AG10803 (cell line): ENCODE data around the gene WDR91.

Source experiments
- DNase-seq: peaks from one replicate; pipeline ENCODE4 v3.0.0; 2010; ENCODE audit warnings: low read depth
- H3K4me3 ChIP-seq: 2 replicates; pipeline ENCODE4 v1.5.1; 2011; ENCODE audit warnings: mild to moderate bottlenecking, low read length, control low read depth
- TF ChIP-seq, protein P1 (sequence below): conservative IDR thresholded peaks from 2 replicates; pipeline ENCODE4 v1.5.1; 2011; ENCODE audit warnings: mild to moderate bottlenecking, low read length, control low read depth, inconsistent platforms

Gene WDR91

DNA sequence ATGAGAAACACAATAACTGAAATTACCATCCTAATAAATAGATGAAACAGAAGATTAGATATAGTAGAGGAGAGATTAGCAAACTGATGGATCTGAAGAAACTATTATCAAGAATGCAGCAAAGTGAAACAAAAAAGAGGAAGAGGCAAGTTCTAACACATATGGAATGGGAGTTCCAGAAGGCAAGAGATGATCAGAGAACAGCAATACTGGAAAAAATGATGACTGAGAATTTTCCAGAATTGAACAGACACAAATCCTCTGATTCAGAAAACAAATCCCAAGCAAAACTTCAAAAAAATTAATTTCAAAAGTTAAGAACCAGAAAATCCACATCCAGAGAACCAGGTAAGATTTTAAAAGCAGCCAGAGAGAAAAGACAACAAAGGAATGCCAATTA, 20.6 kb downstream of the WDR91 start:
- TF ChIP-seq, protein P1, sequence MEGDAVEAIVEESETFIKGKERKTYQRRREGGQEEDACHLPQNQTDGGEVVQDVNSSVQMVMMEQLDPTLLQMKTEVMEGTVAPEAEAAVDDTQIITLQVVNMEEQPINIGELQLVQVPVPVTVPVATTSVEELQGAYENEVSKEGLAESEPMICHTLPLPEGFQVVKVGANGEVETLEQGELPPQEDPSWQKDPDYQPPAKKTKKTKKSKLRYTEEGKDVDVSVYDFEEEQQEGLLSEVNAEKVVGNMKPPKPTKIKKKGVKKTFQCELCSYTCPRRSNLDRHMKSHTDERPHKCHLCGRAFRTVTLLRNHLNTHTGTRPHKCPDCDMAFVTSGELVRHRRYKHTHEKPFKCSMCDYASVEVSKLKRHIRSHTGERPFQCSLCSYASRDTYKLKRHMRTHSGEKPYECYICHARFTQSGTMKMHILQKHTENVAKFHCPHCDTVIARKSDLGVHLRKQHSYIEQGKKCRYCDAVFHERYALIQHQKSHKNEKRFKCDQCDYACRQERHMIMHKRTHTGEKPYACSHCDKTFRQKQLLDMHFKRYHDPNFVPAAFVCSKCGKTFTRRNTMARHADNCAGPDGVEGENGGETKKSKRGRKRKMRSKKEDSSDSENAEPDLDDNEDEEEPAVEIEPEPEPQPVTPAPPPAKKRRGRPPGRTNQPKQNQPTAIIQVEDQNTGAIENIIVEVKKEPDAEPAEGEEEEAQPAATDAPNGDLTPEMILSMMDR, result no peak
- H3K4me3 ChIP-seq, result no peak overlapping the region
- DNase-seq, result no peak

DNA sequence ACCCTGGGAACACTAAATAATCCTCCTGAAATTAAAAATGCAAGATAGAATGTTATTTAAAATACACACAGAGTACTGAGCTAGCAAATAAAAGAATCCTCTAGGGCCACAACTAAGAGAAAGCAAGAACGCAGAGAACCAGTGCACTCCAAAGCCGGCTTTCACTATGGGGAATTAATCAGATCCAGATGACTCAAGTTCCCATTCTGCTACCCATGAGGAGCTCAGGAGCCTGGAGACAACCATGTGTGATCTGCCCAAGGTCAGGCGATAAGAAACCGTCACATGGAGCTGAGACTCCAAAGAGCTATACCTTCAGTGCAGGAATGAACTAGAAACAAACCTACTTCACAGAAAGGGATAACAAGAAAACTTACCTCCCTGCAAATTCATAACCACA, 21.4 kb downstream of the WDR91 start:
- TF ChIP-seq, protein P1, result no peak
- H3K4me3 ChIP-seq, result no peak overlapping the region
- DNase-seq, result peak; percentile 72

DNA sequence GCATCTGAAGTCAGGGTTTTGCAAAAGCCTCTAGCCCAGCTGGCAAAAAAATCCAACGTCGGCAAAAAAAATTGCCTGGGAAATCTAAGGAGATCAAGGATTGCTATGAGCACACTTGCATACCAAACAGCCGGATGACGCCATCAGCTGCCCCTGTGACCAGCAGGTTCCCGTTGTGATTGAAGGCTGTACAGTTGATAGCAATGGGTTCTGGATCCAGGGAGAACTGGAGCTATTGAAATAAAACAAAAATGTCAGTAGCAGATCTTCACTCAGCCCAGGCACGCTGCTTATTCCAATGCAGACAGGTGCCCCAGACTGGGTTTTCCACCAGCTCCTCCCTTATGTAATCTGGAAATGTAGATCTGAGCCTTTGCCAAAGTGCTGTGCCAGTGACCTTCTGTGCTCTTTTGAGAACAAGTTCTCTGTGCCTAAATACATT, 22.1 kb downstream of the WDR91 start:
- TF ChIP-seq, protein P1, result no peak
- H3K4me3 ChIP-seq, result no peak overlapping the region
- no peak for DNase-seq

DNA sequence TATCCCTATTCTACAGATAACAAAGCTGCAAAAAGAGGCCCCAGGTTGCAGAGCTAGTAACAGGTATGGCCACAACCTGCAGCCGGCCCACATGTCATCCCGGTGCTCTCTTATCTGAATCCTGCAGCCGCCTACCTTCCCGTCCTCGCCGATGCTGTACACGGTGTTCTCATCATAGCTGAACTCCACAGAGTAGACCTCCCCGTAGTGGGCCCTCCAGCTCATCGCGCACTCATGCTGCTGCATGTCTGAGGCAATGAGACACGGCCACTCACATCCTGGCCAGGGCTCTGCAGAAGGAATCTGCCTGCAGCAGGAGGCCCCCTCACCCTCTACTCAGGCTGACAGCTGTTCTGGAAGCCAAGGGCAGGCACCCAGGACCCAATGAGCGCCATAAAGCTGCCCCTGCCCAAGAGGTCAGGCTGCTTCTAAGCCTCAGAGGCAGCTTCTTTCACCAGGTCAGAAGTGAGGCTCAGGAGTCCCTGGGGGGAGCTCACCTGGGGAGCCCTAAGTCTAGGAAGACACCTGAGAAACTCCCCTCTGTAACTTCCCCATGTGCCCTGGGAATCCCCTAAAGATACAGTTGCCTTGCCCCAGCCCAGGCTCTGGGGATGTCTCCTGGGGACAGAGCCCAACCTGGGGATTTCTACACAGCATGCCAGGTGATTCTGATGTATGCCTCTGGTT, 22.9 kb downstream of the WDR91 start:
- TF ChIP-seq, protein P1, result no peak
- no peak overlapping the region for H3K4me3 ChIP-seq
- no peak for DNase-seq

DNA sequence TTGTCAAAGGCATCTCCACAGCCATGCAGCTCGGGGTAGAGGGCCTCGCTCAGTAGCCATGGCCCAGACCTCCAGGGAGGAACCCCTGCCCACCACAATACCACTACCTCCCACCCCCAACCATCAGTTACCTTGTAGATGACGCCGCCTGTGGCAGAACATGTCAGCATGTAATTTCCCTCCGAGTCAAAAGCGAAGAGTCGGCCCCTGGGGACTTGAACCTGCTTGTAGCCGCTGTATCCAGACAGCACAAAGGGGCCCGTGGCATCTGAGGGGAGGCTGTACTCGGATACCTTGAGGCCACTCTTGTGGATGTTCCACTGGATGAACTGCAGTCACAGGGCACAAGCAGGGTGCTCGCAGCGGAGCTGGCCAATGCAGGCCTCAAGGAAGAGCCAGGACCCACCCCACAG, 24.5 kb downstream of the WDR91 start:
- no peak overlapping the region for H3K4me3 ChIP-seq
- TF ChIP-seq, protein P1, result no peak
- DNase-seq, result no peak

DNA sequence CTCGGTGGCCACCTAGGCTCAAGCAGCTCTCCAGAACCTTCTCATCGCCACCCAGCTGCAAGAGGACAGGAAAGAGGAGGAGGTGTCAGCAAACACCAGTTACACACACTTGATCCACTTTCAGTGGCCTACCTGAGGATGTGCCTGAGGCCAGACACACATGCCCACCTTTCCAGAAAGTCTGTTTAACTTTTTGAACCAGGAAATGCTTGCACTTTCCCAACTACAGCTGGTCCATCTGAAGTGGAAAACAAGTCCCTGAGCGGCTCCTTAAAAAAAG, 25.1 kb downstream of the WDR91 start:
- DNase-seq, result no peak
- H3K4me3 ChIP-seq, result no peak overlapping the region
- TF ChIP-seq, protein P1, result no peak

DNA sequence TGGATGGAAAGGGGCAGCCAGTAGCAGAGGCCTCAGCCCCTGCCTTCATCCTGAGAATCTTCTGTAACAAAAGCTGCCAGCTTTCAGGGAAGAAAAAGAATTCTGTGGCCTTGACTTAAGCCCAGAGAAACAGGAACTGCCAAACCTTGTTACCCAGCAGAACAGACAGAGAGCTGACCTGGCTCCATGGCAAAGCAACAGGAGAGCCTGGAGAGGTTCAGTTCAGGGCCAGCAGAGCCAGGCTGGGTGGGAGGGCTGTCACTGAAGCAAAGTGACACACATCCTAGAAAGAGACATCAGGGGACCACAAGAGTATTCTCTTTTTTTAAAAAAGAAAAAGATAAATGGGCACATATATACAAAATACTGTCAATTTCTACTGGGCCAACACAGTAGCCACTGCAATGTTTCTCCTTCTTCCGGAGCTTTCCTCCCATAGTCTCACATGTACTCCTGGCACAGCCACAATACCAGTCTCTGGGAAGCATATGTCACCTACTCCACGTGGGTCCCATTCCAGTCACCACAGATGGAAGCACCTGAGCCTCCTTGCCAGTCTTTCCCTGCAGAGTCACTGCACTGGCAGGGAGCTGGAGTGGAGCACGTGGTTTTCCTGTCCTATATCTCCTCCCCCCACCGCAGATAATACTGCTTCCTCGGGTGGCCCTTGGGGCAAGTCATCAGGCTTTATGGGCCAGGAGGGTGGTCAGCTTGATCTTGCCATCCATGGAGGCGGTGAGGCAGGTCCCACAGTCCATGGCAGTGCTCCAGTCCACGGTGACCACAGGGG, 25.7 kb downstream of the WDR91 start:
- no peak overlapping the region for H3K4me3 ChIP-seq
- TF ChIP-seq, protein P1, result no peak
- no peak for DNase-seq
